GM18907 (cell line): Measurements from ENCODE around the gene SLC31A1.
A peak's percentile ranks its signal among the peaks of the same experiment; 100 is the strongest.
"Not testable (repeated sequence)": the region's sequence is repeated elsewhere in the genome, so short reads cannot be mapped to it uniquely, and the experiment has no call there.

Experiments
- ATAC-seq: cut with Tn5 transposase; IDR thresholded peaks from one replicate; pipeline ENCODE4 v1.9.1; 2021; ENCODE audit warnings: mild to moderate bottlenecking, moderate library complexity; ENCODE audit not compliant: unreplicated experiment

The SLC31A1 gene

GRCh38 chr9:113219969-113220368, 1.4 kb upstream of the SLC31A1 start:
- ATAC-seq: peak; percentile 68

- ATAC-seq: peak; percentile 5
Measured at GRCh38 chr9:113220467-113221002, 809 bp upstream of the SLC31A1 start.

- ATAC-seq: no peak
Measured at GRCh38 chr9:113221800-113222481, 597 bp downstream of the SLC31A1 start.

GRCh38 chr9:113222482-113222841, 1.1 kb downstream of the SLC31A1 start:
- no peak for ATAC-seq

- ATAC-seq: no peak
Measured at GRCh38 chr9:113223963-113224362, 2.6 kb downstream of the SLC31A1 start.

- ATAC-seq: no peak
Measured at GRCh38 chr9:113227436-113227835, 6.1 kb downstream of the SLC31A1 start.

- ATAC-seq: no peak
Measured at GRCh38 chr9:113228130-113228665, 6.9 kb downstream of the SLC31A1 start.

- no peak for ATAC-seq
Measured at GRCh38 chr9:113231701-113232100, 10.4 kb downstream of the SLC31A1 start.

GRCh38 chr9:113235701-113236255, 14.4 kb downstream of the SLC31A1 start:
- ATAC-seq: not testable (repeated sequence)

GRCh38 chr9:113237026-113237425, 15.7 kb downstream of the SLC31A1 start:
- ATAC-seq: no peak

GRCh38 chr9:113238202-113238858, 17.0 kb downstream of the SLC31A1 start:
- ATAC-seq: no peak

GRCh38 chr9:113238859-113239232, 17.5 kb downstream of the SLC31A1 start:
- ATAC-seq: no peak

GRCh38 chr9:113241161-113241560, 19.8 kb downstream of the SLC31A1 start:
- ATAC-seq: no peak

GRCh38 chr9:113244556-113244955, 23.2 kb downstream of the SLC31A1 start:
- ATAC-seq: no peak

- ATAC-seq: no peak
Measured at GRCh38 chr9:113245894-113246293, 24.6 kb downstream of the SLC31A1 start.

- no peak for ATAC-seq
Measured at GRCh38 chr9:113246928-113247327, 25.6 kb downstream of the SLC31A1 start.

GRCh38 chr9:113247640-113248039, 26.3 kb downstream of the SLC31A1 start:
- ATAC-seq: no peak

- ATAC-seq: not testable (repeated sequence)
Measured at GRCh38 chr9:113249661-113250060, 28.3 kb downstream of the SLC31A1 start.

GRCh38 chr9:113250807-113251206, 29.5 kb downstream of the SLC31A1 start:
- no peak for ATAC-seq

- no peak for ATAC-seq
Measured at GRCh38 chr9:113254991-113255390, 33.6 kb downstream of the SLC31A1 start.

- ATAC-seq: no peak
Measured at GRCh38 chr9:113255438-113255837, 34.1 kb downstream of the SLC31A1 start.

GRCh38 chr9:113257863-113258262, 36.5 kb downstream of the SLC31A1 start:
- no peak for ATAC-seq
